D341Med (cell line): ENCODE results near the gene LIMS4.
"Not testable (repeated sequence)": the region's sequence is repeated elsewhere in the genome, so short reads cannot be mapped to it uniquely, and the experiment has no call there.

Experiments used
- DNase-seq: peaks from one replicate; pipeline ENCODE4 v3.0.0; 2012; ENCODE audit warnings: low spot score

Gene LIMS4

DNA sequence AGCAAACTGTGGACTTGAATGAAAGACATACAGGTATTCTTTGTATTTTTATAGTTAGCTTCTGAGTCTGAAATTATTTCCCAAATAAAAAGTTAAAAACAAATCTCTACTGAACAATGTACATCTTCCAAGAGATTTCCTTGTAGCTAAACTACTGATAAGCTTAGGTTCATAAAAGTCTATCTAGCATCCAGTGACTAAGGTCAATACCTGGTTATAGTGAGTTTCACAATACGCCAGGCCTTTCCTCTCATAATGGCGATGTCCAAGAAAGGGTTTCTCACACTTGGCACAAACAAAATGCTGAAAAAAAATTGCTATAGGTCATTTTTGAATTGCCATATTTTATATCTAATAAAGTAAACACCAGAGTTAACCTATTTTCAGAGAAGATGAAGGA, 21.7 kb downstream of the LIMS4 start:
- DNase-seq = not testable (repeated sequence)

DNA sequence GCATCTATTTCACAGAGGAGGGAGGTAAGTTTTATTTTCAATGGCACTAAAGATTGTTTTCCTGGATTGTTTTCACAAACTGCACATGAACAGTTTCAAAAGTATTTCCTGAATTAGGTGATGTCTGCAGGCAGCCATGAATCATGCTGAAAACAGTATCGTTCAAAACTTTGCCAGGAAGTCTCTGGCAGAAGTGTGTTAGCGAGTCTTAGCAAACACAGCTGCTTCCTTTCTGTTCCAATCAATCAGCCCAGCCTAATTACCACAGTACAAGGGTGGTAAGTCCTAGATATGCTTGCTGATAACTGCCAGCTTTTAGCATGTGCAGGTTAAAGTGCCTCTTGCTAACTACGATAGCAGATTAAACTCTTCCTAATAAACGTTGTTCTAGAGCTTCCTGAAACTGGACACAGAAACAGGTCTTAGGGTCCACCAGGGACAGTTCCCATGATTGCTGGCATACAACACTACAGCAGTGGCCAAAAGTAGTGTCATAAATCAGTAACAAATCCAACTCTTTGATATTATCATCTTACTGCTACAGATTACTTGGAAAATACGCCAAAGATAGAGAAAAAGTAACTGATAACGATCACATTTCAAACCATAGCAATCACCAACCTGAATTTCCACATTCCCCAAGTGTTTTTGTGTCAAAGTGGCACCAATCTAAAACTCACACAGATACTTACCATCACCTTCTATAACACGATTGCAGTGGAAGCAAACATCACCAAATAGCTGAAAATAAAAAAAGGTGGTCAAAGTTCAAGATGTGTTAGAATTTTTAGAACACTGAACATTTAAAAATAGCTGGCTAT, 23.3 kb downstream of the LIMS4 start:
- DNase-seq = not testable (repeated sequence)

DNA sequence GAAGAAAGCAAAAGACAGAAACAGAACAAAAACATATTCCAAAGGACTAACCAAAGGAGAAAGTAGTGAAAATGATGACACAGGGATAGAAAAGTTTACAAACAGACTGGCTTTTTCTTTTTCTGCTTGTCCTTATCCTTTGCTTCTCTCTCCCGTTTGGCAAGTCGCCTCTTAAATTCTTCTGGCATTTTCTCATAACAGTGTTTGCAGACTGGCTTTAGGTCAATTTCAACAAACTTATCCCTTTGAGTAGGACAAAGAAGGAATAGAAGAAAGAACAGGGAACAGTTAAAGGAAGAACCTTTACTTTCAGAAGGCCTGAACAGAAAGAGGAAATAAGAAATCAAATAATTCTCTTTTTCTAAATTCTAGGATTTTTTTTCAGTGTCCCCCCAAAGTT, 26.0 kb downstream of the LIMS4 start:
- not testable (repeated sequence) for DNase-seq

DNA sequence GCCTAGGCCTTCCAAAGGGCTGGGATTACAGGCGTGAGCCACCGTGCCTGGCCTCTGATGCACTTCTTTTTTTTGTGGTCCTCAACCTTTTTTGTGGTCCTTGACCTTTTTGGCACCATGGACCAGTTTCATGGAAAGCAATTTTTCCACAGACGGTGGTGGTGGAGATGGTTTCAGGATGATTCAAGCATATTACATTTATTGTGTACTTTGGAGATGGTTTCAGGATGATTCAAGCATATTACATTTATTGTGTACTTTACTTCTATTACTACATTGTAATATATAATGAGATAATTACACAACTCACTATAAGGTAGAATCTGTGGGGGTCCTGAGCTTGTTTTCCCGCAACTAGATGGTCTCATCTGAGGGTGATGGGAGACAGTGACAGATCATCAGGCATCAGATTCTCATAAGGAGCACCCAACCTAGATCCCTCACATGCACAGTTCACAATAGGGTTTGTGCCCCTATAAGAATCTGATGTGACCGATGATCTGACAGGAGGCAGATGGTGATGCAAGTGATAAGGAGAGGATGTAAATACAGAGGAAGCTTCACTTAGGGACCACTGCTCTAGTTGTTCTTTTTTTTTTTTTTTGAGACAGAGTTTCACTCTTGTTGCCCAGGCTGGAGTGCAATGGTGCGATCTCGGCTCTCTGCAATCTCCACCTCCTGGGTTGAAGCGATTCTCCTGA, 29.2 kb downstream of the LIMS4 start:
- not testable (repeated sequence) for DNase-seq

DNA sequence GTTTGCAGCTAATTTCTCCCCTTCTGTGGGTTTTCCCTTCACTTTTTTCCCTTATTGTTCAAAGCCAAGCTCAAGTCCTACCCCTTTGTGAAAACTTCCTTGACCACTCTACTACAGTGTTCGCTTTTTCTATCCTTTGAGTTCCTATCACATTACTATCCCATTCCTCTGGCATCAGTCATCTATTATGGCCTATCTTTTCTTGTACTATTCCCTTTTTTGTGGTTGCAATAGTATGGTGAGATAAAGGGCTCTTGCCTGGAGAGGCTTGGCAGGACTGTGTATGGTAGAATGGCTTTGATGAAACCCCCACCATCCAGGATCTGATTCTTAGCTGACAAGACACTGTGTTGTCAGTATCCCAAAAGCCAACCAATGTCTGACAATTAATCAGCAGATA, 30.7 kb downstream of the LIMS4 start:
- DNase-seq = not testable (repeated sequence)

DNA sequence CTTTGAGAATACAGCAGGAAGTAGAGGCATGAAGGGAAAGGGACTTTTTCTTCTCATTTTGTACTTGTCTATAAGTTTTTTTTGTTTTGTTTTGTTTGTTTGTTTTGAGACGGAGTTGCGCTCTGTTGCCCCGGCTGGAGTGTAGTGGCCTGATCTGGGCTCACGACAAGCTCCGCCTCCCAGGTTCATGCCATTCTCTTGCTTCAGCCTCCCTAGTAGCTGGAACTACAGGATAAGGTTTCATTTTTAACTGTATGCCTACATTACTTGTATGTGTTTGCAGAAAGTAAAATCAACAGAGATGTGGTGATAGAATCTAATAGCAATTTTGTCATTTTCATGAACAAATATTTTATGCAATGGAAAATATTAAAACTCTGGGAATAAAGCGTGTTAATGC, 38.1 kb downstream of the LIMS4 start:
- DNase-seq = not testable (repeated sequence)

DNA sequence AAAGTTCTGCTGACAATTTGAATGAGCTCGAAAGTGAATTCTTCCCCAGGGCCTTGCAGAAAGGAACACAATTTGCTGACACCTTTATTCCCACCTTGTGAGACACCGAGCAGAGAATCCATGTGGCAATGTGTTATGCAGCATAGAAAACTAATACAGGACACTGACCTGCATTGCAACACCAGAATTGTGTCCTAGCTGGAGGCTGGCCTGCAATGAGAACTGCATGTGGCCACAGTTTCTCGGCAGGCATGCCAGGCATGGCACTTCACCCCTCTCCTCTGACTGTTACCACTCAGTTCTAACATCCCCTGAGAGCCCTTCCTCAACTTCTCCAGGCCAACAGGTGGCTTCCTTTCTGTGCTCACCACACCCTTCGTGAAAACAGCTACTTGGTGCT, 46.9 kb downstream of the LIMS4 start:
- DNase-seq = not testable (repeated sequence)

DNA sequence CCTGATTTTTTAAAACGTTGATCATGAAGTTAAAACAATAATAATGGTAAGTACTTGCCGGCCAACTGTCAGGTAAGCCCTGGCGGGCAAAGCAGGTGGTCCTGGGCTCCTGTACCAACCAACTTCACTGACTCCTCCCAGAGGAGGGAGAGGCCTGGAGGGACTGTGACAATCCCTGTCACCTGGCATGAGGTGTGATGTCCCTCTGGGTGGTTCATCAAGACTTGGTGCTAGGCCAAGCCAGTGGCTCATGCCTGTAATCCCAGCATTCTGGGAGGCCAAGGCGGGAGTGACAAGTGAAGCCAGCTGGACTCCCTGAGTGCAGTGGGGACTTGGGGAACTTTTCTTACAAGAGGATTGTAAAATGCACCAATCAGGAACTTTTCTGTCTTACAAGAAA, 48.2 kb downstream of the LIMS4 start:
- DNase-seq = not testable (repeated sequence)

DNA sequence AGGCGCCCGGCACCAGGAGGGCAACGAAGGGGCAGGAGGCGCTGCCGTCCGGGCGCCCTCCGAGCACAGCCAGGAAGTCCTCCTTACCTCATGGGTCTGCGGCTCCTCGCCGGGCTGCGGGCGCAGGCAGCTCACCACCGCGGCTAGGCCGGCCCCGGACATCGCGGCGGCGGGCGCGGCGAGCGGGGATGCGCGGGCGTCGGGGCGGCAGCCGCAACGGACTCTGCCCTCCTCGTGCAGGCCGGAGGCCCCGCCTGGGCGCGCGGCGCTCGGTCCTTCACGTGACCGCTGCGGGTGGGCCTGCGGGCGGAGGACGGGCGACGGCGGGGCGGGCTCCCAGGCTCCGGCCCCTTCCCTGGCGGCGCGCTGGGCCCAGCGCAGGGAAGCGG, 49.0 kb downstream of the LIMS4 start:
- not testable (repeated sequence) for DNase-seq

DNA sequence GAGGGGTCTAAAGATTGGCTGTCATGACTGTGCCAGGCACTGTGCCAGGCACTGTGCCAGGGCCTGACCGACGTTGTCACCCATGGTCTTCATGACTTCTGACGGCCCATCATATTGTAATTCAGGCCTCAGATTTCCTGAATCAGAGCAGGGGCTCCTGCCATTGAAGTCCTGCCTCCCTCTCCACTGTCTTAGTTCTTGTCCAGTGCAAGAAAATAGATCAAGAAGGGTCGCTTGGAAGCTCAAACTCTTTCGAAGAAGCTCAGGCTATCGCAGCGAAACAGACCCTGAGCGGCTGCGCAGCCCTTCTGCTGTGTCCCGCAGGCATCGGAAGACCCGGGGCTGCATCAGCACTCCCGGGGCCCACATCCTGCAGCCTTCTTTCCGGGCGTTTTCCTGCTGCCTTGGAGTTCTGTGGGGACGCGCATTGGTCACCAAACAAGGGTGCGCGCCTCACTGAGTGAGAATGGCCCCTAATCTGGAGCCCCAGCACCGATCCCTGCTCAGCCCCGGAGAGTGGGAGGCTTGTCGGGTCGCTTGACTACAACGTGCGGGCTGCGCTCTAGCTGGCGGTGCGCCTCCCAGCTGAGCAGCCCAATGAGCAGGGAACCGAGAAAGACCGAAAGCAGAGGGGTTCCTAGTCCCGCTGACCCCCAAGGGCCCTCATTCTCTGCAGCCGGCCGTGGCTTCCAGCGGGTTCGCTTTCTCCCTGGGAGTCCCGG, 49.6 kb downstream of the LIMS4 start:
- DNase-seq = not testable (repeated sequence)

DNA sequence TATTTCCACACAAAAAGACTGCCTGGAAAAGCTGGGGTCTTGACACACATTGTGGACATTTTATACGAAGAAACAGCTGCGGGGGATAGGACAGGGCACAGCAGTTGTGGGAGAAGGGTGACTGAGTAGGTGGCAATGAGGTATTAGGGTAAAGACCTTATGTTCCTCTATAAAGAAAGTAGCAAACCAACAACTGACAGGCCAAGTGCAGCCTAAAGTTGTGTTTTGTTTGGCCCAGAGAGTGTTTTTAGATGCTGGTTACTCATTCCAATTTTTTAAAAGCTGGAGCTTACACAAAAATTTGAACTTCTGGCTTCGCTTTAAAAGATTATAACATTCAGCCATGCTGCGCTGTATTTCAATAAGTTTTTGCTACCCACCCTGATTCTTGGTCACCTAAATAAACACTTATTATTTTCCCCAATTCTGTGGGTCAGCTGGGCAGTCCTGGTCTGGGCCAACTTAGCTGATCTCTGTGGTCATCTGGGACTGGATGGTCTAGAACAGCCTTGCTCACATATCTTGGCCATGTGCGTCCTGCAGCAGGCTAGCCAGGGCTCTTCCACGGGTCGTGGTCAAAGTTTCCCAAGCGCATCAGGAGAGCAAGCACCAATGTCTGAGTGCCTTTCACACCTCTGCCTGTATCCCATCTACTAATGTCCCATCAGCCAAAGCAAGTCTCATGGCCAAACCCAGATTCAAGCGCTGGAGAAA, 51.8 kb downstream of the LIMS4 start:
- DNase-seq = not testable (repeated sequence)

DNA sequence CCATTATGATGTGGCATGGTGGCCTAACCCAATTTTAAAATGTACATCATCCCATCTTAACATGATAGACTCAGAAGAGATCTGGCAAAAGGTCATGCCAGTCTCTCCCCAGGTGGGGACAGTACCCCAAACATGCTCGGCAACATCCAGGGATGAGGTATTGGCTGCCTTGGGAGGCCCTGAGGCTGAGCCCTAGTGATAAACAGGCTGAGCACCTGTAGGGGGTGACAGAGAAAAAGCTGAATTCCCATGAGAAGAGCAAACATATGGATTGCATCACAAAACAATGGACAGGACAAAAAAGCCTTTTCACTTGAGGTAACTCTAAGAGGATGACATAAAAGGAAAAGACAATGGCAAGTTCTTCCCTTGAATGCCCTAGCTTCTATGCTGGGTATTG, 65.5 kb downstream of the LIMS4 start:
- not testable (repeated sequence) for DNase-seq

DNA sequence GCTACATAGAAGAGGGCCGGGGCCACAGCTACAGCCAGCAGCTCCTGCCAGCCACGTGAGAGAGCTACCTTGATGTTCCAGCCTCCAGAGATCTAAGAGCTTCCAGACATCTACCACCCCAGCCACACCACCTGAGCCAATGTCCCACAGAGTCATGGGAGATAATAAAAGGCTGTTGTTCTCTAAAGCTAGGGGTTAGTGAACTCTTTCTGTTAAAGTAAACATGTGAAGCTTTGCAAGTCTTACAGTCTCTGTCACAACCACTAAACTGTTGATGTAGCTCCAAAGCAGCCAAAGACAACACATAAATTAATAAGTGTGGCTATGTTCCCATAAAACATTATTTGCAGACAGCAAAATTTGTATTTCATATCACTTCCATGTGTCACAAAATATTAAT, 67.6 kb downstream of the LIMS4 start:
- DNase-seq = not testable (repeated sequence)

DNA sequence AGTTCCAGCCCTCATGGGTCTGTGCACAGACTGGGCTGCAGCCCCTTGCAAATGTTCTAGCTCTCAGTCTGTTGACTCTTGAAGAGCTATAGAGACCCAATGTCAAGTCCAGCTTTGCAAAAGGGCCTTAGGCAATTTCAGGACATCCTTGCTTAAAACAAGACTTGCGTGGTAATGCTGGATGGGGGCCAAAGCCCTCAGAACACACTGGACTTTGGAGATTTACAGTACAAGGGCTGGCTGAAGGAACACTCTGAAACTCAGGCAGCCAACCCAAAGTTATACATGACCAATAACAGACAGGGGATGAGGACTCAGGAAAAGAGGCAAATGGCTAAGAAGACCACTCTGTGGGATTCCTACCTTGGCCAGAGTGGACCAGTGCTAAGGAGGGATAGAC, 68.4 kb downstream of the LIMS4 start:
- not testable (repeated sequence) for DNase-seq

DNA sequence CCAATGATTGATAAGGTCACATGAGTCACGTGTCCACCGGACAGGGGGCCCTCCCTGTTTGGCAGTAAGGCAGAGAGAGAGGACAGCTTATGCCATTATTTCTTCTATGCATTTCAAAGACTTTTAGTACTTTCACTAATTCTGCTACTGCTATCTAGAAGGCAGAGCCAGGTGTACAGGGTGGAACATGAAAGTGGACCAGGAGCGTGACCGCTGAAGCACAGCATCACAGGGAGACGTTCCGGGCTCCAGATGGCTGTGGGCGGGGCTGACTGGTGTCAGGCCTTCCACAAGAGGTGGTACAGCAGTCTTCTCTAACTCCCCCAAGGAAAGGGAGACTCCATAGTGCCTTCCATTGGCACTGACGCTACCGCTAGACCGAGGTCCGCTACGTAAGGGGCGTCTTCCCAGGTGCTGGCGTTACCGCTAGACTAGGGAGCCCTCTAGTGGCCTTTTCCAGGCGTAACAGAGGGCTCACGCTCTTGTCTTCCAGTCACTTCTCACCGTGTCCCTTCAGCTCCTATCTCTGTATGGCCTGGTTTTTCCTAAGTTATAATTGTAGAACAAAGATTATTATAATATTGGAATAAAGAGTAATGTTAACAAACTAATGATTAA, 71.5 kb downstream of the LIMS4 start:
- not testable (repeated sequence) for DNase-seq

DNA sequence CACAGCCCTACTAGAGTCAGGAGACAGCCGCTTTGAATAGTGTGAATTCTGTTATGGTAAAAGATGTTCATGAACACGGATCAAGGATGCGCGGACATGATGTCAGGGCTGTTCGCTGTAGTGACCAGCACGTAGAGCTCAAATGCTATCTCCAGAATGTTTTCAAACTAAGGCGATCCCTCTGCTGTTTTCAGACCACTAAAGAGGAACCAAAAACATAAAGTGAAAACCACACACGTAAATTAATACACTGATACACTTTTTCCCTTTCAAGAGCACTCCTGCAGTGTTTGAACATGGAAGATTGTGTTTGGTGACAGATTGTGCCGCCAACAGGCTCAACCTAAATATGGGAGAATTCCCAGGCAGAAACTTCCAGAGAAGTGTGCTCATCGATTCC, 73.2 kb downstream of the LIMS4 start:
- not testable (repeated sequence) for DNase-seq

DNA sequence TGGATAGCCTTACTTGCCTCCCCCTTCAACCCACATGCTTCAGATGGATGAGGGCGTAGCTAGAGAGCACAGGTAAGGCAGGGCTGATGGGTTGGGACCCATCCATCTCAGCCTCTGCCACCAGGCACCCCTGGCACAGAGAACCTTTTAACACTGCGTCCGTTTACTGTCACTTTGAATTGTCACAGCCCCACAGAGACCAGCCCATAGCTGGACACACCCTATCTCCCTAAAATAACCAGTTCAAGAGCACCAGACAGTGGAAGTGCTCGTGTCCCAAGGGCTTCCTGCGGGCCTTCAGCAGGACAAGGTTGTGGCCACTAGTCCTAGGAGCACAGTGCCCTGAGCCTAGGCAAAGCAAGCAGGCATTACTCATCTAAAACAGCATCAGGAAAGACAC, 76.6 kb downstream of the LIMS4 start:
- DNase-seq = not testable (repeated sequence)
